Measurements from ENCODE around the gene GPR152.

- no peak for TF ChIP-seq CTCF (conservative IDR thresholded peaks at IDR 0.05 in 1 of 2, IDR thresholded peaks at IDR 0.05 in 1 of 2; ENCODE audit: extremely low read depth in 1 of 2, insufficient read depth in 1 of 2, low read depth in 1 of 2, low read length in 2 of 2)
- TF ChIP-seq EZH2 (IDR thresholded peaks at IDR 0.05; ENCODE audit: borderline replicate concordance, low read length) = no peak
These were observed 34.1 kb upstream of the GPR152 start for GRCh38 chr11:67486481-67487195.
